Heart left ventricle (tissue), 16 donors: ENCODE measurements around the gene KLRD1. TPM values are rescaled to one million over a fixed set of nuclear protein-coding genes. Genes with fewer than 3 reads are reported as not detected.
"Not testable (repeated sequence)": the region's sequence is repeated elsewhere in the genome, so short reads cannot be mapped to it uniquely, and the experiment has no call there.

Experiments
- ATAC-seq, 4 donors: fragments of 200-7000 bp; cut with Tn5 transposase; one replicate each; pipeline ENCODE4 v1.9.1; 2020 to 2022; ENCODE audit warnings: moderate library complexity in 4 of 4, mild to moderate bottlenecking in 3 of 4, moderate number of reproducible peaks in 1 of 4
- DNase-seq, 5 donors: peaks; one replicate each; pipeline ENCODE4 v3.0.0-alpha.2; 2020
- H3K27ac ChIP-seq, 12 donors: fragments of 200-600 bp; sonication (generic) in 4 of 12; one replicate each; pipeline versions ENCODE4 v1.5.0 to v1.8.0; 2016 to 2022; ENCODE audit warnings: mild to moderate bottlenecking in 2 of 12
- H3K27me3 ChIP-seq, 9 donors: fragments of 200-600 bp; sonication (generic) in 2 of 9; one replicate each; pipeline versions ENCODE4 v1.5.1 to v1.8.0; 2016 to 2022; ENCODE audit warnings: mild to moderate bottlenecking in 3 of 9
- H3K36me3 ChIP-seq, 9 donors: fragments of 200-600 bp; sonication (generic) in 2 of 9; one replicate each; pipeline versions ENCODE4 v1.5.0 to v1.8.0; 2018 to 2022; ENCODE audit warnings: mild to moderate bottlenecking in 2 of 9
- H3K4me1 ChIP-seq, 12 donors: fragments of 200-600 bp; sonication (generic) in 4 of 12; one replicate each; pipeline versions ENCODE4 v1.5.0 to v1.8.0; 2016 to 2022; ENCODE audit warnings: mild to moderate bottlenecking in 3 of 12
- H3K4me3 ChIP-seq, 12 donors: fragments of 200-600 bp; sonication (generic) in 4 of 12; one replicate each; pipeline versions ENCODE4 v1.5.0 to v1.8.0; 2017 to 2022; ENCODE audit warnings: mild to moderate bottlenecking in 9 of 12, moderate library complexity in 4 of 12
- H3K9me3 ChIP-seq, 12 donors: fragments of 200-600 bp; sonication (generic) in 4 of 12; one replicate each; pipeline versions ENCODE4 v1.5.0 to v1.8.0; 2016 to 2022; ENCODE audit warnings: mild to moderate bottlenecking in 1 of 12
- CTCF ChIP-seq, 12 donors: fragments of 200-600 bp; sonication (generic) in 4 of 12; IDR thresholded peaks; one replicate each; pipeline versions ENCODE4 v1.5.0 to v1.8.0; 2018 to 2022; ENCODE audit warnings: antibody characterized with exemption in 12 of 12, mild to moderate bottlenecking in 5 of 12
- POLR2A ChIP-seq, 2 donors: fragments of 450-650 bp; IDR thresholded peaks; one replicate each; pipeline ENCODE4 v1.6.1; 2017; ENCODE audit warnings: antibody characterized with exemption in 2 of 2, mild to moderate bottlenecking in 2 of 2, moderate library complexity in 2 of 2
- WGBS, 4 donors: extraction: QIAGEN DNeasy Blood & Tissue Kit in 2 of 4; methylation state at CpG; one replicate each; pipeline versions ENCODE4 v1.1.5 to v1.1.7; 2013 to 2018; 5-methylcytosine and 5-hydroxymethylcytosine counted together
- intact Hi-C, 10 donors: fragments of 100-400 bp; cut with DNase I; formaldehyde crosslinking; loops; one replicate each; pipeline versions ENCODE4 v1.11.1 to v1.14.2; 2022
- polyA plus RNA-seq, 2 donors: library from polyadenylated mRNA; stranded (reverse); fragments of 200-250 nt; gene quantifications; one replicate each; pipeline ENCODE4 v1.2.3, GENCODE V29; 2013
- total RNA-seq, 9 donors: library from RNA; depleted of rRNA in 2 of 9; stranded (reverse); fragments of >200 nt in 2 of 9; fragmentation: NEBNext Ultra II Directional in 3 of 9; extraction: Animal tissue kit (Norgen Biotek cat#: 25700) in 3 of 9; gene quantifications; one replicate each; pipeline versions ENCODE4 v1.1.0 to v1.2.4, GENCODE V29; 2016 to 2023
- donor health status: ischemic (EF 13 %, LVEDD 7.1; RV severe dilation, severe dysfunction).
- donor health status: healthy with polysubstance abuse.
- donor health status: DM: no; HTN: yes; CAD: no.
- donor health status: DM: no; HTN: no; CAD: no.
- donor health status: ischemic (EF 25% LVEDD 6.9; RV normal size, moderate dysfunction).
- donor health status: ischemic (EF 25% LVEDD 5.7; RV mildly dilated, moderate dysfunction).
- donor health status: healthy.
- donor health status: DM: yes; HTN: yes; CAD: no.
- donor health status: ischemic (EF 35%, LVEDD 5.7; RV mildly dilated, moderate dysfunction).
- donor health status: nonischemic (EF 11% LVEDD 7.7; RV severe dilation, severe dysfunction).
- donor health status: DM: yes; HTN: yes; CAD: no.
- donor health status: PGD.
- donor health status: ischemic (EF 29% LVEDD 5.4; RV normal size, mild dysfunction).
- donor health status: nonischemic (EF 23%, LVEDD 6.1; RV moderate dilation, normal function).

The KLRD1 gene
- total and polyA plus RNA-seq, 11 donors: 0.25 to 7.4 (median 0.93) TPM

- Histone ChIP-seq H3K27me3 (no peaks in the 10 kb centered on the region), H3K9me3 (peaks cover 0 to 7% (median 0%) of the 10 kb centered on the region in 12 donors), H3K36me3 (no peaks in the 10 kb centered on the region), H3K4me1 (no peaks in the 10 kb centered on the region), H3K27ac (no peak overlapping the region), H3K4me3 (no peak overlapping the region)
- DNase-seq (no peak), ATAC-seq (peak in 3 of 4 donors; percentile 70 to 75 (median 71))
- no peak for TF ChIP-seq POLR2A (IDR thresholded peaks at IDR 0.05)
- TF ChIP-seq CTCF (IDR thresholded peaks at IDR 0.05): peak; percentile 43 to 80 (median 64)
- intact Hi-C loops: loop anchor here (1.0 to 5.0 kb wide), 4 partner anchors 171 to 231 kb away; no protein-coding TSS in a partner anchor
- WGBS, 4 donors: 48 to 51% (median 49%) methylated on average over 2 of the region's 2 CpGs
Observed at GRCh38 chr12:10331642-10332239, 24.1 kb downstream of the KLRD1 start.

GRCh38 chr12:10336196-10336595 is 28.5 kb downstream of the KLRD1 start:
- H3K27ac ChIP-seq, H3K9me3 ChIP-seq, DNase-seq, ATAC-seq, H3K36me3 ChIP-seq, H3K4me3 ChIP-seq, H3K4me1 ChIP-seq, intact Hi-C loops, H3K27me3 ChIP-seq: not testable (repeated sequence)
- WGBS, 4 donors: 29 to 53% (median 43%) methylated on average over 4 of the region's 4 CpGs

GRCh38 chr12:10338470-10338869 is 30.8 kb downstream of the KLRD1 start:
- H3K27ac ChIP-seq, H3K9me3 ChIP-seq, H3K36me3 ChIP-seq, intact Hi-C loops, H3K27me3 ChIP-seq, H3K4me3 ChIP-seq, H3K4me1 ChIP-seq, DNase-seq, ATAC-seq: not testable (repeated sequence)
- 86 to 93% (median 90%) methylated on average over 4 of the region's 4 CpGs for WGBS, 4 donors

- intact Hi-C loops: no loop called here
Observed at GRCh38 chr12:10339053-10339840, 31.6 kb downstream of the KLRD1 start.

GRCh38 chr12:10340946-10341345 is 33.3 kb downstream of the KLRD1 start:
- ATAC-seq, H3K4me1 ChIP-seq, H3K4me3 ChIP-seq, intact Hi-C loops, DNase-seq, H3K27me3 ChIP-seq, H3K9me3 ChIP-seq, H3K36me3 ChIP-seq, H3K27ac ChIP-seq: not testable (repeated sequence)
- 63 to 77% (median 70%) methylated on average over 2 of the region's 2 CpGs for WGBS, 4 donors

More at GRCh38 chr12:10339053-10339840, 31.6 kb downstream of the KLRD1 start:
- 69 to 75% (median 70%) methylated on average over 9 of the region's 9 CpGs for WGBS, 4 donors
- H3K4me1 ChIP-seq: no peaks in the 10 kb centered on the region
- H3K27ac ChIP-seq: no peak overlapping the region
- H3K36me3 ChIP-seq: no peaks in the 10 kb centered on the region
- DNase-seq: peak in 1 of 5 donors; percentile 24
- H3K27me3 ChIP-seq: no peaks in the 10 kb centered on the region
- no peak overlapping the region for H3K4me3 ChIP-seq
- no peak for ATAC-seq
- H3K9me3 ChIP-seq: no peaks in the 10 kb centered on the region
- TF ChIP-seq POLR2A (IDR thresholded peaks at IDR 0.05) (no peak), CTCF (IDR thresholded peaks at IDR 0.05) (no peak)
